GM23338 (cell line): ENCODE results near the gene SUSD1. TPM values are rescaled to one million over a fixed set of nuclear protein-coding genes. Genes with fewer than 3 reads are reported as not detected.

Experiments
- ATAC-seq: fragments of 200-7000 bp; cut with Tn5 transposase; 3 replicates; pipeline ENCODE4 v1.9.1; 2020
- DNase-seq: peaks from one replicate; pipeline ENCODE4 v3.0.0-alpha.2; 2015; ENCODE audit warnings: low spot score
- H2AFZ ChIP-seq: fragments of 200-600 bp; sonication (generic); 2 replicates; pipeline ENCODE4 v1.8.0; 2016; ENCODE audit warnings: antibody characterized with exemption, mild to moderate bottlenecking, moderate library complexity
- H3F3A ChIP-seq: fragments of 200-600 bp; sonication (generic); replicated peaks from 2 replicates; pipeline ENCODE4 v1.8.0; 2017; ENCODE audit warnings: antibody characterized with exemption, mixed run types, low read depth
- H3K27ac ChIP-seq: fragments of 200-600 bp; sonication (generic); 2 replicates; pipeline ENCODE4 v1.6.1; 2016; ENCODE audit warnings: low read depth
- H3K27me3 ChIP-seq: fragments of 200-600 bp; sonication (generic); 2 replicates; pipeline ENCODE4 v1.8.0; 2016; ENCODE audit warnings: mild to moderate bottlenecking, mixed run types, moderate library complexity; ENCODE audit not compliant: insufficient read depth
- H3K36me3 ChIP-seq: fragments of 200-600 bp; sonication (generic); 2 replicates; pipeline ENCODE4 v1.8.0; 2016; ENCODE audit warnings: mild to moderate bottlenecking; ENCODE audit not compliant: insufficient read depth
- H3K4me1 ChIP-seq: fragments of 200-600 bp; sonication (generic); 2 replicates; pipeline ENCODE4 v1.8.0; 2016; ENCODE audit warnings: mild to moderate bottlenecking, moderate library complexity; ENCODE audit not compliant: insufficient read depth
- H3K4me2 ChIP-seq: fragments of 200-600 bp; sonication (generic); 2 replicates; pipeline ENCODE4 v1.7.1; 2017; ENCODE audit warnings: mixed run types
- H3K4me3 ChIP-seq: fragments of 200-600 bp; sonication (generic); 2 replicates; pipeline ENCODE4 v1.6.1; 2016; ENCODE audit warnings: mixed run types
- H3K79me2 ChIP-seq: fragments of 200-600 bp; sonication (generic); replicated peaks from 2 replicates; pipeline ENCODE4 v1.8.0; 2017; ENCODE audit warnings: mild to moderate bottlenecking; ENCODE audit not compliant: insufficient read depth
- H3K9me2 ChIP-seq: fragments of 200-600 bp; sonication (generic); 2 replicates; pipeline ENCODE4 v1.8.0; 2017; ENCODE audit not compliant: insufficient read depth
- H4K20me1 ChIP-seq: fragments of 200-600 bp; sonication (generic); replicated peaks from 2 replicates; pipeline ENCODE4 v1.8.0; 2017; ENCODE audit warnings: mild to moderate bottlenecking; ENCODE audit not compliant: insufficient read depth
- H3K27ac Mint-ChIP-seq: 2 replicates; pipeline ENCODE4 v1.8.0; 2020; ENCODE audit warnings: inconsistent platforms, mild to moderate bottlenecking, moderate library complexity, mixed read lengths
- H3K27me3 Mint-ChIP-seq: 3 replicates; pipeline ENCODE4 v1.8.0; 2022; ENCODE audit warnings: low read depth, mild to moderate bottlenecking, moderate library complexity, mixed read lengths, inconsistent platforms; ENCODE audit not compliant: insufficient read depth, poor library complexity
- H3K36me3 Mint-ChIP-seq: 3 replicates; pipeline ENCODE4 v1.8.0; 2021; ENCODE audit warnings: low read depth, mild to moderate bottlenecking, inconsistent platforms, moderate library complexity, mixed read lengths
- H3K4me1 Mint-ChIP-seq: 3 replicates; pipeline ENCODE4 v1.8.0; 2020; ENCODE audit warnings: mild to moderate bottlenecking, inconsistent platforms, mixed read lengths
- H3K4me3 Mint-ChIP-seq: 3 replicates; pipeline ENCODE4 v1.8.0; 2021; ENCODE audit warnings: moderate library complexity, mild to moderate bottlenecking, inconsistent platforms, mixed read lengths
- H3K9me3 Mint-ChIP-seq: 3 replicates; pipeline ENCODE4 v1.8.0; 2020; ENCODE audit warnings: moderate library complexity, mild to moderate bottlenecking, inconsistent platforms, mixed read lengths
- CREB1 ChIP-seq: fragments of 250-450 bp; sonication (Bioruptor Pico); IDR thresholded peaks from 2 replicates; pipeline ENCODE4 v1.5.0; 2020; ENCODE audit warnings: low read depth, mild to moderate bottlenecking, moderate library complexity
- ETS1 ChIP-seq: IDR thresholded peaks from 2 replicates; pipeline ENCODE4 v1.6.1; 2016; ENCODE audit warnings: antibody characterized with exemption
- EZH2phosphoT487 ChIP-seq: fragments of 200-600 bp; sonication (generic); IDR thresholded peaks from one replicate; pipeline ENCODE4 v1.8.1; 2018; ENCODE audit warnings: antibody characterized with exemption; ENCODE audit not compliant: unreplicated experiment
- JUNB ChIP-seq: IDR thresholded peaks from one replicate; pipeline ENCODE4 v1.6.1; 2016; ENCODE audit warnings: antibody characterized with exemption; ENCODE audit not compliant: unreplicated experiment
- NANOG ChIP-seq: IDR thresholded peaks from 2 replicates; pipeline ENCODE4 v1.6.1; 2016; ENCODE audit warnings: antibody characterized with exemption, borderline replicate concordance
- POLR2AphosphoS5 ChIP-seq: IDR thresholded peaks from 2 replicates; pipeline ENCODE4 v1.6.1; 2016; ENCODE audit warnings: antibody characterized with exemption, low read depth
- STAT1 ChIP-seq: IDR thresholded peaks from one replicate; pipeline ENCODE4 v1.6.1; 2016; ENCODE audit warnings: antibody characterized with exemption; ENCODE audit not compliant: unreplicated experiment
- ZNF114 ChIP-seq: fragments of 250-450 bp; sonication (Bioruptor Pico); IDR thresholded peaks from 2 replicates; pipeline ENCODE4 v1.5.0; 2020; ENCODE audit warnings: mild to moderate bottlenecking, moderate library complexity
- ZNF462 ChIP-seq: fragments of 250-450 bp; sonication (Bioruptor Pico); IDR thresholded peaks from 2 replicates; pipeline ENCODE4 v1.5.0; 2020; ENCODE audit warnings: mild to moderate bottlenecking, moderate library complexity
- polyA plus RNA-seq: library from polyadenylated mRNA; unstranded; fragments of >200 nt; fragmentation: Nextera tagmentation; extraction: Ambion mirVana; gene quantifications from 2 replicates; pipeline ENCODE4 v1.2.1, GENCODE V29; 2016
- total RNA-seq: library from RNA; depleted of rRNA; stranded (reverse); fragments of >200 nt; shearing (Covaris generic); gene quantifications from 2 replicates; pipeline ENCODE4 v1.2.3, GENCODE V29; 2014

SUSD1 gene
- total and polyA plus RNA-seq, 2 experiments from 2014 or later = 1.2 to 6.4 TPM

- no peak for TF ChIP-seq ZNF462 (CRISPR knock-in tag)
Observed at GRCh38 chr9:112044186-112044585, 130.9 kb downstream of the SUSD1 start (continued).

GRCh38 chr9:112043423-112043822 is 131.7 kb downstream of the SUSD1 start:
- Histone ChIP-seq H4K20me1 (no peaks in the 10 kb centered on the region), H3K79me2 (no peaks in the 10 kb centered on the region), H3K27ac (no peak overlapping the region), H3K27me3 (no peaks in the 10 kb centered on the region), H3F3A (no peaks in the 10 kb centered on the region), H3K4me2 (no peak overlapping the region), H2AFZ (no peak overlapping the region), H3K4me1 (peaks cover 7% of the 10 kb centered on the region; the same call in 1 of the 2 replicates), H3K36me3 (no peaks in the 10 kb centered on the region), H3K9me2 (peaks cover 15% of the 10 kb centered on the region), H3K4me3 (no peak overlapping the region)
- Mint-ChIP-seq H3K27ac (no peak overlapping the region), H3K27me3 (peaks cover 6% of the 10 kb centered on the region), H3K4me3 (no peak overlapping the region), H3K4me1 (peaks cover 30% of the 10 kb centered on the region), H3K36me3 (no peaks in the 10 kb centered on the region; the same call in 2 of the 3 replicates), H3K9me3 (no peaks in the 10 kb centered on the region; the same call in 2 of the 3 replicates)
- DNase-seq (no peak), ATAC-seq (no peak)
- TF ChIP-seq STAT1 (no peak), POLR2AphosphoS5 (no peak), ZNF462 (CRISPR knock-in tag) (no peak), ETS1 (no peak), EZH2phosphoT487 (no peak), NANOG (no peak), ZNF114 (CRISPR knock-in tag) (no peak), CREB1 (CRISPR knock-in tag) (no peak), JUNB (no peak)
